HG02571 (cell line): ENCODE results near the gene SEPTIN7.
"Not testable (repeated sequence)": the region's sequence is repeated elsewhere in the genome, so short reads cannot be mapped to it uniquely, and the experiment has no call there.

ENCODE experiments used
- ATAC-seq: cut with Tn5 transposase; IDR thresholded peaks from one replicate; pipeline ENCODE4 v1.9.1; 2021; ENCODE audit warnings: mild to moderate bottlenecking, moderate library complexity; ENCODE audit not compliant: unreplicated experiment

The SEPTIN7 gene

DNA sequence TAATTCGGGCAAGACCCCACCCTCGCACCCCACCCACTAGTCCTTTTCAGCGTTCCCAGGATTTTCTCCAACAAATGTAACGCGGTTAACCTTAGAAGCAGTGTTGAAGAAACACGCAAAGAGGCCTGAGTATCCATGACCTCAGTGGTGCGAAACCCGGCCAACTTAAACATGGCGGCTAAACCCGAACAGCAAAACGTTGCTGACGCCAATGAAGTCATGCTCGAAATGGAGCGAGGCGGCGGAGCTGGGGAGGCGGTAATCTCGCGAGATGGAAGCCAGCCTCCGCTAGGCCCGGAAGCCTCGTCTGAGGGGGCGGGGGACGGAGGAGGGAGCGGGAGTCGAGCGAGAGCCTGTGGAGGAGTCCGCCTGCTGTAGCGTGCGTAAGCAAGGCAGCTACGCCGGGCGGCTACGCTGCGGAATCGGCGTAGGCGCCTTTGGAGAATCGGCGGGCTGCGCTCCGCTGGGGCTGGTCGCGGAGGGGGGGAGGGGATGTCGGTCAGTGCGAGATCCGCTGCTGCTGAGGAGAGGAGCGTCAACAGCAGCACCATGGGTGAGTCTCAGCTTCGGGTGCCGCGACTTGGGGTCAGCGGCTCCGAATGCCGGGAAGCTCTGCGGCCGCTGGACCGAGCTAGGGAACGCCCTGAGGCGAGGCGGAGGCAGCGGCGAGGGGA, at the start of gene SEPTIN7:
Gene SEPTIN7, plus strand, starts transcription at position 340 of the 674 bp plus-strand sequence. Its CDS starts 153 bp downstream, at position 493.
- peak; percentile 85 for ATAC-seq

DNA sequence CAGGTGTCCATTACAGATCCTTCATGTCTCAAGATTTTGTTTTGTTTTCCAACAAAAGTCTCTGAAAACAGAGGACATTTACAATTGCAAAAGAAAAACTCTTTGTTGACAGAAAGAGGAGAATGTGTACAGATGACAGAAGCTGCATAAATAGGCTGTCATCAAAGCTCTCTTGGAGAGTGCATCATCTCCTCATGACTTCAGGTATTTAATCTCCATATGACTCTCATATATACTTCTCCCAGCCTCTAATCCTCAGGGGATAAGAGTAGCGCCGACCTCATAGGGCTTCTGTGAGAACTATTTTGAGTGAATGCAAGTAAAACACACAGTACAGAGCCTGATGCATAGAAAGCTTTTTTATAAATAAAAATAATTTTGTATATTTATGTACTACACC, 48.1 kb upstream of the SEPTIN7 start:
- ATAC-seq: no peak

DNA sequence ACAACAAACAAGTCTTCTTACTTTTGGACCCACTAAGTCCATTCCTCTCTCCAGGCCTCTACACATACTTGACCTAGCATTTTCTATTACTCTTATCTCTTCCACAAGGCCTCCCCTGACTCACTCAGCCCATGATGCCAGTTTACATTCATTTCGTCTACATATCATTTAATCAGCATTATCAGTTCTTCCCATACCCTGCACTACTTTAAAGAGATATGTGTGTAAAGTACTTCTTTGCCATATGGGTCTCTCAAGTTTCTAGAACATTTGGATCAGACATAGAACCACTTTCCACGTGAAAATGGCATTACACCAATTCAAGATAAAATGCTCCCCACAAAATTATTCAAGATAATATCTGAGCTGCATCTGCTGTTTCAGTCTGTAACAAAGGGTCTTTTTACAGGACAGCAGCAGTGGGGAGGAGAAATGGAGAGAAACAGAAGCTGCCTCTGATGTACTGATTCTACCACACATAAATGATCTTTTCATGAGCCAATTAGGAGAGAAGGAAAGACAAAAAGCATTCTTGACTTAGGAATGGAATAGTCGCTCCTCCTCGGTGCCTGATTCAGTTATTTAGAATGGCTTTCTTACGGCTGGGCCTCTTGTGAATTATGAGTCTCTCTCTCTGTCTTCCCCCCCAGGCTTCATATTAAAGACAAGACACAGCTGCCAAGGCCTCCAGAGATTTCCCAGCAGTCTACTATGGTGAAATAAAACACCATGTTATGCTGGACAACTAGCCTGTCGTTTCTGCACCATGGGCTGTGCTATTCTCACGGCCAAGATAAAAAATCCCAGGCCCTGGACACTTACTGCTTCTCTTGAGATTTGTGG, 46.9 kb upstream of the SEPTIN7 start:
- no peak for ATAC-seq

DNA sequence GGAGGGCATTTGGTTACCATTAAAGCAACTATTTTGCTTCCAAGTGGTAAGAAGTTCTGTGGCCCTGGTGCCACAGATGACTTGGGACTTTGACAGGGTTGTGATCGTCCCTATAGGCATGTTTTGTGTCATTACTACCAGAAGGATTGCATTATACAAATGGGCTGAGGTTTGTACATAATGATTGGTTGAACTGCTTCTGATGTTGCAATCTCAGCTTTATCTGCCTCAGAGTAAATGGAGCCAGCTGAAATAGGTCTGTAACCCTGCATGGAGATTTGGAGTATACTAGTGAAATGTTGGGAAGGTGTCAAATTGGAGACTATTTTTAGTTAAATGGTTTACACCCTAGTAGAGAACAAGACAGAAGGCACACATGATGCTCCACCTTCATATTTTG, 46.1 kb upstream of the SEPTIN7 start:
- ATAC-seq: no peak

DNA sequence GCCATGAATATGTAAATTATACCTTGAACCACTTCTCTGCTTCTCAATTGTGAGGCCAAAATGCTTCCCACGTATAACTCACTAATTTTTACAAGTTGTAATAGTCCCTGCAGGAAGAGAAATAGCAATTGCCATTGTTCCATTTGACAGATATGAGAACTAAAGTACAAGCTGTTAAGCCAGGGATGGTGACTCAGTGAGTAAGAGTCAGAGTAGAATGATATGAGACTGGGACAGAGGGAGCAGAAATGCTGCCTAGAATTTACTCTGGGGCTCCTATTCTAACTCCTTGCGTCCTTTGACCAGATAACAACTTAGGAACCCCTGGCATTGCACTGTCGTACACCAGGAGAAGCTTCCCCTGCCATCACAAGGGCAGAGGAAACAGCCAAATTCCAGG, 45.1 kb upstream of the SEPTIN7 start:
- no peak for ATAC-seq

DNA sequence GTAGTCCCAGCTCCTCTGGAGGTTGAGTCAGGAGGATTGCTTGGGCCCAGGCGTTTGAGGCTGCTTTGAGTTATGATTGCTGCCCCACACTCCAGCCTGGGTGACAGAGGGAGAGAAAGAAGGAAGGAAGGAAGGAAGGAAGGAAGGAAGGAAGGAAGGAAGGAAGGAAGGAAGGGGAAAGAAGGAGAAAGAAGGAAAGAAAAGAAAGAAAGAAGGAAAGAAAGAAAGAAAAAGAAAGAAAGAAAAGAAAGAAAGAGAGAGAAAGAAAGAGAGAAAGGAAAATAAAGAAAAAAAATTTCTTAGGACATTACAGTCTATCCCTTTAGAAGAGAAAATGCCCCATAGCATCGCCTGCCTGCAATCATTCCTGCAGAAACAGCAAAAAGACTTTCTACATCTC, 44.4 kb upstream of the SEPTIN7 start:
- not testable (repeated sequence) for ATAC-seq

DNA sequence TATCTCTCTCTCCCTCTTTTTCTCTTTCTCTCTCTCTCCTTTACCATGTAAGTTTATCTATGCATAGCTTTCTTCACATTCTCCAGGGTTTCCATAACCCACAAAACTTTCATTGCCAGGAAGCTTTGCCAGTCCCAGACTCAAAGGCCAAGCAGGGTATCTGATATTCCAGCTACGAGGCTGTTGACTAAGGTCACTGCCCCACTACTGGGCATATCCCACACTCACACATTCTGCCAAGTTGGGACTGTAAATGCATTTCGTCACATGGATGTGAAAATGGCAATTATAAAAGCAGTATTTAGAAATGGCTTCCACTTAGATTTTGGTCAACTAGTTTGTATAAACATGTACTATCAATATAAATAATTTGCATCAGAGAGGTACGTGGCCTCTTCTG, 43.3 kb upstream of the SEPTIN7 start:
- ATAC-seq: no peak

DNA sequence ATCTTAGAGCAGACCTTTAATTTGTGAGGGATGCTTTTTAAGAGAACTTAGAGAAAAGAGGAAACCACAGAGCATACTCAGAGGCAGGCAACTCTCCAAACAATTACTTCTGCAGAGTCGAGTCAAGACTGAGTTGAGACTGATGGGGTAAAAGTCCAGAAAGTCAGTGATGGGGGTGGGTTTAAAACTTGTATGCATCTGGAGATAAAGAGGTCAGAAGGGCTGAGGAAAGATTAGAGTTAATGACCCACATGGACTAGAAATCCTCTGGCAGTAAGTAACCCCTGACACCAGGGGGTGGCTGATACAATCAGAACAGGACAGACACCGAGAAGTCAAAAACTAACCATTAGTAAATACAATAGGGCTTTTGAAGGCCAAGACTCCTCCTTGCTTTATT, 42.4 kb upstream of the SEPTIN7 start:
- no peak for ATAC-seq

DNA sequence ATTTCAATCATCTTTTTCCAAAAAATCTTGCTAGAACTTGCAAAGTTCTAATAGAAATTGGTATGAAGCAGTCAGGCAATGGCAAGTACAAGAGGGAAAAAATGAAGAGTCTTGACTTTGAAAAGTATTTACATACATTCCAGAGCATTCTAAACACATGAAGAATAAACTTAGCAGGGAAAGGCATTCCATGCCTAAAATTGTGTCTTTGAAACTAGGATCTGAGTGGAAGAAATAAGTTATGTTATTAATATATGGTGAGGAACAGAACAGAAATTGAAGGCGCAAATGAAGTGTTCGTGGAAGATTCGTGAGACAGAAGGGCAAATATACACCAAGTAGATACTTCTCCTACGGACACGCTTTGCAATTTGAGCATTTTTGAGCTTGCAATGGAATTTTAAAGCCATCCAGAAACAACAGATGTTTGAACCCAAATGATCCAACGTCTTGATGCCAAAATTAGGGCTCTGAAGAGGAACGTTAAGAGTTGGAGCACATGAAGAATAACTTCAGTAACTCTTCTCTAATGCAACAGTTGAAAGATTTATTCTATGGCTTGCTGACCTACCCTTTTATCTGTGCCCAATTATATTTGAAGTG, 40.6 kb upstream of the SEPTIN7 start:
- ATAC-seq: no peak

DNA sequence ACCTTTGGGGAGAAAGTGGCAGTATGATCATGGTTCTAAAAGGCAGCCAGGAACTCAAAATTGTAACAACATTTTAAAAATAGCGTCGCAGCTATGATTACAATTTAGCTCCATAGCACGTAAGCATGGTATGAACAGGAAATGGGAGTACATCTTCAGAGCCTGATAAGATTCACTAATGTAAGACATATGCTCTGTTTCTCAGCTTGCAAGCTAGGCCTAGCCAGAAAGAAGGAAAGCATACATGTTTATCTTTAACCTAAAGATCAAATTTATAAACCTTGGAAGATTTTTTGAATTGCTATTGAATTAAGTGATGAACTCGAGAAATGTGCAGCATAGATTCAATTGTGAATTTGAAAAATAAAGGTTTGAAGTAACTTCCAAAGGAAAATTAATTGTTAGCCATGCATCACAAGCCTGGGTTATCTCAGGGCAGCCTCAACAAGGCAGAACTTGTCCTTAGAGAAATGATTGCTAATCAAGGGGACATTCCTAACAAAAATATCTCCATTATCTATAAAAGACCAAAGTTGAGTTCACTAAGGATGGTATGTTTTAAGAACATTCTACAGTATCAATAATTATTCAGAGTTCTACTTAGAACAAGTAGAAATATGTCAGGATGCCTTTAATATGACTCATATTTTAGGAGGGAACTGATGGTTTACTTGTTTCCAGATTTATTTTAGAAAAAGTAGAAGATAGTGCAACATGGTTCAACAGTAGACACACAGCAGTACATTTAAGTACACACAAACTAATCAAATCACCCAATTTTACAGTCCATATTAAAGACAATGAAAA, 38.8 kb upstream of the SEPTIN7 start:
- ATAC-seq: no peak

DNA sequence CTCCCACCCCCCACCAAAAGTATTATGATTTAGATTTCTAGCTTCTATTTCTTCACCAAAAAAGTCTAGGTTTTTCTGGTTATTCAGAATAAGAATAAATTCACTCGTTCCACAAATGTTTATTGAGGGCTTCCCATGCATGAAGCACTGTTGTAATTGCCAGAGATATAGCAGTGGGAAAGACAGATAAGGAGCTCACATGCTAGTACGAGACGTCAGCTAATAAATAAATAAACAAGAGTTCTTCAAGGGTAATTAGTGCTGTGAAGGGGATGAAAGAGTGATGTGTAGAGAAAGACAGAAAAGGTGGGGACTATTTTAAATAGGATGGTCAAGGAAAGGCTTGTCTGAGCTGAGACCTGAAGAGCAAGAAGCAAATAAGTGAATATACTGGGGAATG, 38.1 kb upstream of the SEPTIN7 start:
- ATAC-seq: no peak

DNA sequence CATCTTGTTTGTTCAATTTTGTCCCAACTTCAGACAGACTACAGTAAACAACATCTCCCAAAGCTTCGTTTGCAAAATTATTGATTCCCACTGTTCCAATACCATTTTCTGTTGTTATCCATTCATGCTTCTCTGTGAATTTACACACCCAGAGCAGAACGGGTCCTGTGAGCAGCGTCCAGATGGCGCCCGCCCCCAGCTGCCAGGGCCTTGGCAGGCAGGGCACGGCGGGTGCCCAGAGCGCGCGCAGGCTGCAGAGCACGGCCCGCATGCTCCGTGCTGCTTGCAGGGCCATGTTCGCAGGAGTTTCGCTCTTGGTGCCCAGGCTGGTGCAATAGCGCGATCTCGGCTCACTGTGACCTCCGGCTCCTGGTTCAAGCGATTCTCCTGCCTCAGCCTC, 32.5 kb upstream of the SEPTIN7 start:
- ATAC-seq: no peak

DNA sequence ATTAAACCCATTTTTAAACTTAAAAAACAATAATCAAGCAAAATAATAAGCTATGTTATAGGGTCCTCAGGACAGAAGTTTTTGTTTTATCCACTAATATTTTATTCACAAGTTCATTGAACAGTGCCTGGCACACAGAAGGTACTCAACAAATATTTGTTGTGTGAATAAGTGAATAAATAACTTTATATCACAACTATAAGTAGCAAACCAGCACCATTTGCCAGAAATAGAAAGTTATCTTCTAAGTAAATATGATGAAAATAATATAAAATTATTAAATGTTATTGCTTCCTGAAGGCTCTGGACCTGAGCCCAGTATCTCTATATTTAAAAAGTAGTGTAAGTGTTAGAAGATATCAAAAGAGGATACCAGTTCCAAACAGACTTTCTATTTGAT, 29.1 kb upstream of the SEPTIN7 start:
- ATAC-seq: no peak

DNA sequence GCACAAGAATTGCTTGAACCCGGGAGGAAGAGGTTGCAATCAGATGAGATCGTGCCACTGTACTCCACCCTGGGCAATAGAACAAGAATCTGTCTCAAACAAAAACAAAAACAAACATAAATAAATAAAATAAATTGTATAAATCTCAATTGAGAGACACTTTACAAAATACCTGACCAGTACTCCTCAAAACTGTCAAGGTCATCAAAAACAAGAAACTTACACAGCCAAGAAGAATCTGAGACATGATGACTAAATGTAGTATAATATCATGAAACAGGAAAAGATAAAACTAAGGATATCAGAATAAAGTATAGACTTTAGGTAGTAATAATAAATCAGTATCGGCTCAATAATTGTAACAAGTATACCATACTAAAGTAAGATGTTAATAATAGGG, 26.9 kb upstream of the SEPTIN7 start:
- no peak for ATAC-seq

DNA sequence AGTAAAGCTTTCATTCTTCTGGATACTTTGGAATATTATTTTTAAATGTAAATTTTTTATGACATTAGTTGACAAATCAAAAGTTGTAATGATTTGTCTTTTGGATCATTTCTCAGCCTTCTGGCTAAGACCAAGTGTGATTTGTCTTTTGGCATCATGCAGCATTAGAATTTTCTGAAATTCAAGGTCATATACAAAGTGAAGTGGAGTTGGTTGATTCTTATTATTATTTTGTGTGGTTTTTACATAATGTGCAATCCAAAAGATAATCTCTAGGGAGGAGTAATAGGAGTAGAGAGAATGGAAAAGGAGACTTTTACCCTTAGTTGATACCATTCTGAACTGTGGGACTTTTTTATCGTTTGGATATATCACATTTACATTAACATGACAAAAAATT, 24.2 kb upstream of the SEPTIN7 start:
- no peak for ATAC-seq

DNA sequence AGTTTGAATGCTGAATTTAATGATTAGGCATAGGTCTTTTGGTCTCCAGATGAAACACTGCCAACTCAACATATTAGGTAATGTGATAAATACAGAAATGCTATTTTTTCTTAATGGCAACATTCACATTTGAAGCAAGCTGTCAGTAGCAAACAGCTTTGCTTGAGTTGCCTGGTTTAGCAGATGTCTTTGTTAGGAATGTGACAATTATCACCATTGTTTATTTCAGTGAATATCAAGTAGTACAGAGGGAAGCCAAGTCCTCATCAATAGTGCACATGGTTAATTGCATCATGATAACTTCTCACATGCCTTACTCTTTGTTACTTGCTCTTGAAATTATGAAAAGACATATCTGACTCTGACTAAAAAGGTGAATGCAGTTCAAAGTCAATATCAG, 23.7 kb upstream of the SEPTIN7 start:
- no peak for ATAC-seq

DNA sequence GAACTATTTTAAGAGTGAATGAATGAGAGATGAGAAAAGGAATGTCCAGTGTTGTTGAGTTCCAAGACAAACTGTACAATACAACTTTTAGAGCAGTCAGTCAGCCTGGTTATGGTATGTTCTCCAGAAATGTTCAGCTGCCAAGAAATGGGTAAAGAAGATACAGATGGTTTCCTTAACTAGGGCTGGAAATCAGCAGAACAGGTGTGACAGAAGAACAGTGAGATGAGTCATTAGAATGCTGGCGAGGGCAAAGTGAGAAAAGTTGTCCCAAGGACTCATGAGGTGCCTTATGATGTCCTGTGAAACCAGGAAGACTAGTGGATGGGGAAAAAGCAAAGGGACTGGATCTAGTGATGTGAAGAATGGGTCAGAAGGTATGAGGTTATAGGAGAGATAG, 20.8 kb upstream of the SEPTIN7 start:
- ATAC-seq: no peak

DNA sequence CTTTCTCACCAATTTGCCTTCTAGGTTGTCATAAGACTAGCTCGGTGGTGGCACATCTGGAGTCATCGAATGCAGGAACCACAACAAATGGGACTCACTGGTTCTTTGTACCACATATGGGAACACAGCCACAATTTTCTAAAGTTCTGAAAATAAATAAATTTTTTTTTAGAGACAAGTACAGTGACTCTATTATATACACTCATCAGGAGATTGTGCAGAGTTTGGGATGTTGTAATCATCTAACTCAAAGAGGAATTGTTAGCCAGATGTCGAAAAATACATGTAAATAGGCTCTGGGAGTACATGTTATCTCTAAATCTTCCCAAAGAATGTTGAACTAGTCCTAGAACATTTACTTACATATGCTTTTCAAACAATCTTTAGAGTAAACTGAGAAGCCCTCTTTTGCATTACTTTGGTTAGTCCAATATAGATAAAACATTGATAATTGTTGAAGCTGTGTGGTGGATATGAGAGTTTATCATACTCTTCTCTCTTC, 19.6 kb upstream of the SEPTIN7 start:
- no peak for ATAC-seq

DNA sequence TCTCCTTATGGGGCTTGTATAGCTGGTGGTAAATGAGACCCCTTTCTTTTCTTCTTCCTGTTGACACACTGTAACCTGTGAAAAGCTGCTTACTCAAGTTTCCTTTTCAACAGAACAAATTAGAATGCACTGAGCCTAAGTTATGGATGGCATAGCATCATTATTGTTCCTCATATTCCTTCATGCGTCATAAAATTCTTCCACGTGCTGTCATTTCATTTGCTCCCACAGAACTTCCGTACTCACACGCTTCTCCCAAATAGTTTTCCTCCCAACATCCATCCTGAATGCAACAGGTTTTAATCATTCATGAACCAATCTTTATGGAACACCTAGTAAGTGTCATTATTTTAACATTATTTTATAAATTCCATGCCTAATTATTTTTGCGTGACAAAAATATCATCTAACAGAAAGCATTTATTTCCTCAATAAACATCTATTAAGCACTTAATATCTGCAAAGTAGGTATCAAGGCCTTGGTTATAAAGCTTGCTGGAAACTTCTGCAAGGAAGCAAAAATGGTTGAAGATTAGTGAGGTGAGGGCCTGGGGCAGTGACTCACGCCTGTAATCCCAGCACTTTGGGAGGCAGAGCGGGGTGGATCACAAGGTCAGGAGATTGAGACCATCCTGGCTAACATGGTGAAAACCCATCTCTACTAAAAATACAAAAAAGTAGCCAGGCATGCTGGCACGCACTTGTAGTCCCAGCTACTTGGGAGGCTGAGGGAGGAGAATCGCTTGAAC, 18.9 kb upstream of the SEPTIN7 start:
- no peak for ATAC-seq

DNA sequence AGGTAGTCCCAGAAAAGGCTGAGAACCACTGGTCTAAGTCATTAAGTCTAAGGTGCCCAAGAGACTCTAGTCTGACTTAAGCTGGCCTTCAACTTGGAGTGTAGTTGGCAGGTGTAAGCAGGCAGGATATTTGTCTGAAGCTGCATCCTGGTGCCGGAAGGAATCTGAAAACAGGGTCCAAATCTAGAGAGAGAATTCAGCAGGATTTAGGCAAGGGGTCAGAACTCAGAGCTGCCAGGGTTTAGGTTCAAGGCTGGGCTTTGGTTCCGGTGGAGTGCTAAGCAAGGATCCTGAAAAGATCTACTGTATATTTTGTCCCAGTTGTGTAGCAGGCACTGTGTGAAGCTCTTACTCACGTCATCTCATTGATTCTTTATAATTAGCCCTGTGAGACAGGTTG, 16.5 kb upstream of the SEPTIN7 start:
- no peak for ATAC-seq
